Retinal pigment epithelial cell (primary cell): Measurements from ENCODE around the gene NOTUM.

ENCODE experiments used
- DNase-seq: peaks from one replicate; pipeline ENCODE4 v3.0.0-alpha.2; 2010; ENCODE audit warnings: low read depth
- H3K4me3 ChIP-seq: 2 replicates; pipeline ENCODE4 v1.5.1; 2011; ENCODE audit warnings: mild to moderate bottlenecking, low read length, control low read depth, moderate library complexity
- TF ChIP-seq, protein P1 (sequence below): conservative IDR thresholded peaks from 2 replicates; pipeline ENCODE4 v1.5.1; 2011; ENCODE audit warnings: low read depth, low read length, control low read depth, inconsistent platforms

The NOTUM gene

DNA sequence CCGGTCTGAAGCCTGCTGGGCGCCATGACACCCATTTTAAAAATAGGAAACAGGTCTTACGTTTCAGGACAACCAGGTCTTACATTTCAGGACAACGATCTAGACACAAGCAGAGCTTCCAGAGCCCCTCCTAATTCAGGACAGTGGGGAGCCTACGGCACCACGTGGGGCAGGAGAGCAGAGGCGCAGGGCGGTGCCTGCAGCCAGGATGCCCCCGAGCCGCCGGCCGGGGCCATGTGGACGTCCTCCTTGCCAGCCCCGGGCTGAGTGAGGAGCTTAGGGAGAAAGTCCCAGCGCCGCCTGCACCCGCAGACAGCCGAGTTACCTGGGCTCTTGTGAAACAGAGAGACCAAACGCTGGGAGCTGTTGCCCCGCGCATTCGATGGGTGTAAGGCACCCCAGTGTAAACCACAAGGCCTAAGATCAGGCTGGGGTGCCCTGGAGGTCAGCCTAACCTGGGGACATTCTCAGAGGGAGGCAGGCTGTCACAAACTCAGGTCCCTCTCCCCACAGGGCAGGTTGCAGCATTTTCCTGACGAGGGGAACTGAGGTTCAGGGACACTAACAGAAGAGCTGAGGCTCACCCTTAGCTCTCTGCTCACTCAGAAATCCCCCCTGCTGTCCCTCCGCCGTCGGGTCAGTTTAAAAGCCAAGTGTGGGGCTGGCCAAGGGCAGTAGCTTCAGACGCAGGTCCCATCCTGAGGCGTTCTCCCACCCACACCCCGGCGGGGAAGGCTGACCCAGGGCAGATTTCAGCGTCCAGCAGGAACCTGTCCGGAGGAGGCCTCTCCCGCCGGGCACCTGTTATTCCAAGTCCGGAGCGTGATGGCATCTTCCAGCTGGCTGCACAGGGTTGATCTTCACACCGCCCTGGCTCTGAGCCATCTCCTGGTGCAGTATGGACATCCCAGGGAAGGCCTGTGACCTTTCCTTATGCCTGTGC lies 1.8 kb upstream of the NOTUM start:
- TF ChIP-seq, protein P1, sequence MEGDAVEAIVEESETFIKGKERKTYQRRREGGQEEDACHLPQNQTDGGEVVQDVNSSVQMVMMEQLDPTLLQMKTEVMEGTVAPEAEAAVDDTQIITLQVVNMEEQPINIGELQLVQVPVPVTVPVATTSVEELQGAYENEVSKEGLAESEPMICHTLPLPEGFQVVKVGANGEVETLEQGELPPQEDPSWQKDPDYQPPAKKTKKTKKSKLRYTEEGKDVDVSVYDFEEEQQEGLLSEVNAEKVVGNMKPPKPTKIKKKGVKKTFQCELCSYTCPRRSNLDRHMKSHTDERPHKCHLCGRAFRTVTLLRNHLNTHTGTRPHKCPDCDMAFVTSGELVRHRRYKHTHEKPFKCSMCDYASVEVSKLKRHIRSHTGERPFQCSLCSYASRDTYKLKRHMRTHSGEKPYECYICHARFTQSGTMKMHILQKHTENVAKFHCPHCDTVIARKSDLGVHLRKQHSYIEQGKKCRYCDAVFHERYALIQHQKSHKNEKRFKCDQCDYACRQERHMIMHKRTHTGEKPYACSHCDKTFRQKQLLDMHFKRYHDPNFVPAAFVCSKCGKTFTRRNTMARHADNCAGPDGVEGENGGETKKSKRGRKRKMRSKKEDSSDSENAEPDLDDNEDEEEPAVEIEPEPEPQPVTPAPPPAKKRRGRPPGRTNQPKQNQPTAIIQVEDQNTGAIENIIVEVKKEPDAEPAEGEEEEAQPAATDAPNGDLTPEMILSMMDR = no peak
- H3K4me3 ChIP-seq = no peak overlapping the region
- no peak for DNase-seq

DNA sequence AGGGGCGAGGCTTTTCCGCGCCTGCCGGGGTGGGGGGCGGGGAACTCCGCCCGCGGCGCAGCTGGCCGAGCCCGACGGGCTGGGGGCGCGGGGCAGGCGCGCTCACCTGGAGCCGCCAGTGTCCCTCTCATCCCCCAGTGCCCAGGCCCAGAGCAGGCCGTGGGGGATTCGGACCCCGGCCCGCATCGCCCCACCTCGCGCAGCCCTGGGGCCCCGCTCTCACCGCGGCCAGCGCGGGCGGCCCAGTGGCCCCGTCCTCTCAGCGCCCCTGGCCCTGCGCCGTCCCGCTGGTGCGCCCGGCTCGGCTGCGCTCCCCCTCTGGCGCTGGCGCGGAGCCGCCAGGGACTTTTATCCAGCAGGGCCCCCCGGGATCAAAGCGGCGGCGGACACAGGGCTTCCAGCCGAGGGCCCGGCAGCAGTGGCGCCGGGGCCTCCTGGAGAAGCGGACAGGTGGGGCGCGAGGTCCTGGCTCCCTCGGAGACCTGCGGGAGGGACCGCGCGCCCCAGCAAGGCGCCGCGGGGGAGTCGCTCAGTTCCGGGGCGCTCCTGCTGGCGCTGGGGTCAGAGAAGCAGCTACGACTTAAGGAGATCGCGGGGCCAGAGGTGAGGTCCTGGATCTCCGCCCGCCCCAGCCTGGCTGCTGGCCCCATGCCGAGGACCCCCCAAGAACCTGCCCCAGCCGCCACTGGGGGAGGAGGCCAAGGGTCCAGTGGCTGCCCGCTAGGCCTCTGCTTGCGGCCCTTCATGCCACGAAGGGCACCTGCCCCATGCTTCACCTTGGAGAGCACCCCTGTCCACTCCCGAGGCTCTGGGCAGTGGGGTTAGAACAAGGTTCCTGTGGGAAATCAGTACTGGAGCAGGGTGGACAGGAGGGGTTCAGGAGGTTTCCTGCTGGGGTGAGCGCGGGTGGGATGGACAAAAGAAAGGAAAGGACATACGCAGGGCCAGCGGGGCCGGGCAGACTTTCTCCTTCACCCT lies 823 bp upstream of the NOTUM start:
- TF ChIP-seq, protein P1 = no peak
- no peak for DNase-seq
- H3K4me3 ChIP-seq = no peak overlapping the region

DNA sequence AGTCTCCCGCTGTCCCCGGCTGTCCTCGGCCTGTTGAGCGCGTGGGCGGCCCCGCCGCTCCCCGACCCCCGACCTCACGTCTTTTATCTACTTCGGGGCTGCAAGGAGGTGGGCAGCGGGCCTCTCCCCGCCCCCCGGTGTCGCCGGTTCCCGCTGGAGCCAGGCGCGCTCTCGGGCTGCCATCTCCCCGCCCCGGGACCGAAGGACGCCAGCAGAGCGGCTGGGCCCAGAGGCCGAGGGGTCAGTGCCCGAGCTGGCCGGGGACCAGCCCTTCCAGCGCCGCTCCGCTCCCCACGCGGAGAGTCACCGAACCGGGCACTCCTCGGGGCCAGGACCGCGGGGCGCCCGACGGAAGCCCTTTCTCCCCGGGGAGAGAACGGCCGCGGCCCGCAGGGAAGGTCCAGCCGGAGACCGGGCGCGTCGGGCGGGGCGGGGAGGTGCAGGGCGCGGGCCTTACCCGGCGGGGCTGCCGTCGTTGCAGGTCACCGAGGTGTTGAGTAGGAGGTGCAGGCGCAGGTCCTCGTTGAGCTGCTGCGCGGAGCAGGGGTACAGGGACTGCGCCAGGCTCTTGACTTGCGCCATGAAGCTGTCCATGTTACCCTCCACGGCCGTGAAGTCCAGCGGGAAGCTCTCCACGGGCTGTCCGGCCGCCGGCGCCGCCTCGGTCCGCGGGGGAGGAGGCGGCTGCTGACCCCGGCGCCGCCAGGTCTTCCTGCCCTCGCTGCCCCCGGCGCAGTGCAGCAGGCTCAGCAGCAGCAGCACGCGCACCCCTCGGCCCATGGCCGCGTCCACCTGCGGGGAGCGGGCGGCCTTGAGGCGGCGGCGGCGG lies 643 bp downstream of the NOTUM start:
- no peak for DNase-seq
- TF ChIP-seq, protein P1 = no peak
- no peak overlapping the region for H3K4me3 ChIP-seq

DNA sequence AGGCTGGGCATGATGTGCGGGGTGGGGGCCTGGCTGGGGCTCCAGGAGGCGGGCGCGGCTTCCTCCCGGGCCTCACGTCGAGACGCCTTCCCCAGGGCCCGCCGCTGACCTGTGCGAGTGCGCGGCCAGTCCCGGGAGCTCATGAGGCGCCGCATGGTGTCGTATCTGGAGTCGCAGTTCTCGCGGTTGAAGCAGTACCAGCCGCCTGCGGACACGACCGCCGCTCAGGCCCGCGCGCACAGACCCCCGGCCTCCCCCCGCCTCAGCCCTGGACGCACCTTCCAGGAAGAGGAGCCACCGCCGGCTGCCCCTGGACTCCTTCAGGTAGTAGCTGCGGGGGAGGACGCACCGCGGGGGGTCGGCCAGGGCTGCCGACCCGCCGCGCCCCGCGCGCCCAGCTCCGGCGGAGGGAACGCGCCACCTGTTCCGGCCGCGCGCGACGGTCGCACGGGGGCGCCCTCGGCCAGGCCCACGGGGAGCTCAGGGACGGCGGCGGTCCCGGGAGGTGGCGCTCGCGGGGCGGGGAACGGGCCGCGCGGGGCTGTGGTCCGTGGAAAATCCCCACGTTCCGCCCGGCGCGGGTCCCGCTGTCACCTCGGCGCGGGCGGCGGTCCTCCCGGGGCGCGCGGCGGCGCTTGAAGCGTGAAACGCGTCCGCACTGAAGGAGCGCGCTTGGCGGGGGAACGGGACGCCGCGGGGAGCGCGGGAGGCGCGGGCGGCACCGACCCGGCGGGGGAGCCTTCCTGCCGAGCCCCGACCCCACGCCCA lies 1.4 kb downstream of the NOTUM start:
- no peak overlapping the region for H3K4me3 ChIP-seq
- TF ChIP-seq, protein P1 = peak; percentile 48
- no peak for DNase-seq

DNA sequence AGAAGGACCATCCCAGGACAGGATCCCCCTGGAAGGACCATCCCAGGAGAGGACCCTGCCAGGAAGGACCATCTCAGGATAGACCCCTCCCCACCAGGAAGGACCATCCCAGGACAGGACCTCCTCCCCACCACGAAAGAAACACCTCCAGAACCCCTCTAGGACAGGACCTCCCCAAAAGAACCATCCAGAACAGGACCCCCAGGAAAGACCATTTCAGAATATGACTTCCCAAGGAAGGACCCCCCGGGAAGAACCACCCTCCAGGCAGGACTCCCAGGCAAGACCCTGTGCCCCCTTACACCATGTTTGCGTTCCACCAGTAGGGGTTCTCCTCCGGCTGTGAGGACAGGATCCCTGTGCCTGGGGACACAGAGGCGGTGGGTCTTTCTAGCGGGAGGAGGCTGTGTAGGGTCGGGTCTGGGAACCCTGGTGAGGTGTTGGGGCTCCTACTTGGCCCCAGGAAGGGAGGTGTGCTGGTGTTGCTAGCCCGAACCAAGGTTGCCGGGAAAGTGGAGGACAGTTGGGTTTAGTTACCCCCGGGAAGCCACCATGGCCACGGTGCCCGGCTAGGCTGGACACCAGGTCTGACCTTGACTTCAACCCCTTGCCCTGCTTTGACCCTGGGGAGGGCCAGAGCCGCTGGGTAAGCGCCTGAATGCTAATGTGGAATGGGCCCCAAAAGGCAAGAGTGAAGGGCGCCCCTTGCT lies 2.2 kb downstream of the NOTUM start:
- TF ChIP-seq, protein P1 = no peak
- DNase-seq = no peak
- H3K4me3 ChIP-seq = no peak overlapping the region
